DMS 273 (cell line): ENCODE data around the gene VPS13D.
A peak's percentile ranks its signal among the peaks of the same experiment; 100 is the strongest.
"Not testable (repeated sequence)": the region's sequence is repeated elsewhere in the genome, so short reads cannot be mapped to it uniquely, and the experiment has no call there.

Source experiments
- DNase-seq: peaks from one replicate; lab custom pipeline; 2025; ENCODE audit not compliant: unreplicated experiment; lab: John Stamatoyannopoulos, UW

Gene VPS13D

GRCh38 chr1:12462586-12462985 lies 232.8 kb downstream of the VPS13D start:
- DNase-seq, result no peak

- no peak for DNase-seq
These were observed 234.2 kb downstream of the VPS13D start for GRCh38 chr1:12464045-12464461.

- DNase-seq, result no peak
These were observed 234.8 kb downstream of the VPS13D start for GRCh38 chr1:12464598-12465056.

GRCh38 chr1:12465126-12465525 lies 235.3 kb downstream of the VPS13D start:
- DNase-seq, result no peak

GRCh38 chr1:12466816-12467215 lies 237.0 kb downstream of the VPS13D start:
- DNase-seq, result no peak

GRCh38 chr1:12467570-12468286 lies 237.9 kb downstream of the VPS13D start:
- no peak for DNase-seq

- no peak for DNase-seq
These were observed 238.5 kb downstream of the VPS13D start for GRCh38 chr1:12468323-12468722.

- peak; percentile 8 for DNase-seq
These were observed 239.7 kb downstream of the VPS13D start for GRCh38 chr1:12469493-12469892.

GRCh38 chr1:12469990-12470389 lies 240.2 kb downstream of the VPS13D start:
- no peak for DNase-seq

- not testable (repeated sequence) for DNase-seq
These were observed 241.1 kb downstream of the VPS13D start for GRCh38 chr1:12470916-12471315.

- no peak for DNase-seq
These were observed 242.4 kb downstream of the VPS13D start for GRCh38 chr1:12472156-12472797.

- peak; percentile 22 for DNase-seq
These were observed 243.1 kb downstream of the VPS13D start for GRCh38 chr1:12472798-12473551.

- DNase-seq, result peak; percentile 20
These were observed 243.9 kb downstream of the VPS13D start for GRCh38 chr1:12473596-12474362.

GRCh38 chr1:12475101-12475500 lies 245.3 kb downstream of the VPS13D start:
- no peak for DNase-seq

GRCh38 chr1:12475530-12475934 lies 245.7 kb downstream of the VPS13D start:
- DNase-seq, result no peak

GRCh38 chr1:12475947-12476346 lies 246.1 kb downstream of the VPS13D start:
- no peak for DNase-seq

GRCh38 chr1:12477314-12477713 lies 247.5 kb downstream of the VPS13D start:
- DNase-seq, result no peak

- DNase-seq, result peak; percentile 61
These were observed 248.2 kb downstream of the VPS13D start for GRCh38 chr1:12477936-12478611.

GRCh38 chr1:12478612-12478985 lies 248.8 kb downstream of the VPS13D start:
- no peak for DNase-seq

GRCh38 chr1:12479311-12479710 lies 249.5 kb downstream of the VPS13D start:
- DNase-seq, result no peak

GRCh38 chr1:12480041-12480440 lies 250.2 kb downstream of the VPS13D start:
- no peak for DNase-seq
